Measurements from ENCODE around the gene ZNF775.

DNA sequence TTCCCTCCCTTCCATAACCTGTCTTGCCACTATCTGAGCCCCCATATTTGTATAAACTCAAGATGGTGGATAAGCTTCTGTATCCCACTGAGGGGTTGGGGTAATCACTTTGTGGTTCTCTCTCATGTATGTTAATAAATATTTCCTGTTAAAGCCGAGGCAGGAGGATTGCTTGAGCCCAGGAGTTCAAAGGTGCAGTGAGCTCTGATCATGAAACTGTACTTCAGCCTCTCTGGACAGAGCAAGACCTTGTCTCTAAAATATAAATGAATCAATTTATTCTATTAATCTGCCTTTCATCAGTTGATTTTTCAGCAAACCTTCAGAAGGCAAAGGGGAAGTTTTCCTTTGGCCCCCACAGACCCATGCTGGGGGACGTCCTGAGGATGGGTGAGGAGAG, 35.9 kb upstream of the ZNF775 start:
- TF ChIP-seq, protein P1, sequence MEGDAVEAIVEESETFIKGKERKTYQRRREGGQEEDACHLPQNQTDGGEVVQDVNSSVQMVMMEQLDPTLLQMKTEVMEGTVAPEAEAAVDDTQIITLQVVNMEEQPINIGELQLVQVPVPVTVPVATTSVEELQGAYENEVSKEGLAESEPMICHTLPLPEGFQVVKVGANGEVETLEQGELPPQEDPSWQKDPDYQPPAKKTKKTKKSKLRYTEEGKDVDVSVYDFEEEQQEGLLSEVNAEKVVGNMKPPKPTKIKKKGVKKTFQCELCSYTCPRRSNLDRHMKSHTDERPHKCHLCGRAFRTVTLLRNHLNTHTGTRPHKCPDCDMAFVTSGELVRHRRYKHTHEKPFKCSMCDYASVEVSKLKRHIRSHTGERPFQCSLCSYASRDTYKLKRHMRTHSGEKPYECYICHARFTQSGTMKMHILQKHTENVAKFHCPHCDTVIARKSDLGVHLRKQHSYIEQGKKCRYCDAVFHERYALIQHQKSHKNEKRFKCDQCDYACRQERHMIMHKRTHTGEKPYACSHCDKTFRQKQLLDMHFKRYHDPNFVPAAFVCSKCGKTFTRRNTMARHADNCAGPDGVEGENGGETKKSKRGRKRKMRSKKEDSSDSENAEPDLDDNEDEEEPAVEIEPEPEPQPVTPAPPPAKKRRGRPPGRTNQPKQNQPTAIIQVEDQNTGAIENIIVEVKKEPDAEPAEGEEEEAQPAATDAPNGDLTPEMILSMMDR (conservative IDR thresholded peaks at IDR 0.05 in 1 of 2, IDR thresholded peaks at IDR 0.05 in 1 of 2; ENCODE audit: extremely low read depth in 1 of 2, insufficient read depth in 1 of 2, low read depth in 1 of 2, low read length in 2 of 2) = no peak
- no peak for TF ChIP-seq EZH2 (IDR thresholded peaks at IDR 0.05; ENCODE audit: borderline replicate concordance, low read length)
